ENCODE measurements around the gene CADM4.

Gene CADM4

DNA sequence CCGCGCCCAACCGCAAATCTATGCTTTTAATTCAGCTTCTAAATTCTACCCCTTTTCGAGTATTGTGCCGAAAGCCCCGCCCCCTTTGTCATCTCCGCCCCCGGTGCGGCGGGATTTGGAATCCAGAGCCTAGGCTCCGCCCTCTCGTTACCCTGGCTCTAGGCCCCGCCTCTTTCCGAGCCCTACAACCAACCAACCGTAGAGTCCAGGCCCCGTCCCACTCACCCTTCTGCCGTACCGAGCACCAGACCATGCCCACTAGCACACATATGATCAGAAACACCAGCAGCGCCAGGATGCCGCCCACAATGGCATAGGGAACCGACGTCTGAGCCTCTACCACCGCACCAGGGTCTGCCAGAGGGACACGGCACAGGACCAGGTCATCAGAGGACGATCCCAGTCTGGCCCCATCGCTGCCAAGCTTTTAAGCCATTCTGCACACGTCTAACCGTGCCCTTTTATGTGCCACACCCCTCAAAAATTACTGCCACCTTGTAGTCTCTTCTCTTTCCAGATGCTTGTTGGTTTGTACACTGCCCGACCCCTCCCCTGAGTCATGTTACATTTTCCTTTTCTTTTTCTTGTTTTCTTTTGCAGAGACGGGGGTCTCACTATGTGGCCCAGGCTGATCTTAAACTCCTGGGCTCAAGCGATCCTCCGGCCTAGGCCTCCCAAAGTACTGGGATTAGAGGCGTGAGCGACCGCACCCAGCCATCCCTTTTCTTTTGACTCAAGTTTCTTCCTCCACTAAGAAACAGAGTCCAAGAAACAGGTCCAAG is 15.6 kb downstream of the CADM4 start (continued):
- TF ChIP-seq, protein P1, sequence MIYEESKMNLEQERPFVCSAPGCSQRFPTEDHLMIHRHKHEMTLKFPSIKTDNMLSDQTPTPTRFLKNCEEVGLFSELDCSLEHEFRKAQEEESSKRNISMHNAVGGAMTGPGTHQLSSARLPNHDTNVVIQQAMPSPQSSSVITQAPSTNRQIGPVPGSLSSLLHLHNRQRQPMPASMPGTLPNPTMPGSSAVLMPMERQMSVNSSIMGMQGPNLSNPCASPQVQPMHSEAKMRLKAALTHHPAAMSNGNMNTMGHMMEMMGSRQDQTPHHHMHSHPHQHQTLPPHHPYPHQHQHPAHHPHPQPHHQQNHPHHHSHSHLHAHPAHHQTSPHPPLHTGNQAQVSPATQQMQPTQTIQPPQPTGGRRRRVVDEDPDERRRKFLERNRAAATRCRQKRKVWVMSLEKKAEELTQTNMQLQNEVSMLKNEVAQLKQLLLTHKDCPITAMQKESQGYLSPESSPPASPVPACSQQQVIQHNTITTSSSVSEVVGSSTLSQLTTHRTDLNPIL (CRISPR knock-in tag; IDR thresholded peaks at IDR 0.05; ENCODE audit: low read depth), result no peak
- TF ChIP-seq PPARA (CRISPR knock-in tag; IDR thresholded peaks at IDR 0.05; ENCODE audit: borderline replicate concordance) (no peak), RARB (CRISPR knock-in tag; IDR thresholded peaks at IDR 0.05) (no peak), ZFP3 (CRISPR knock-in tag; IDR thresholded peaks at IDR 0.05) (no peak)

DNA sequence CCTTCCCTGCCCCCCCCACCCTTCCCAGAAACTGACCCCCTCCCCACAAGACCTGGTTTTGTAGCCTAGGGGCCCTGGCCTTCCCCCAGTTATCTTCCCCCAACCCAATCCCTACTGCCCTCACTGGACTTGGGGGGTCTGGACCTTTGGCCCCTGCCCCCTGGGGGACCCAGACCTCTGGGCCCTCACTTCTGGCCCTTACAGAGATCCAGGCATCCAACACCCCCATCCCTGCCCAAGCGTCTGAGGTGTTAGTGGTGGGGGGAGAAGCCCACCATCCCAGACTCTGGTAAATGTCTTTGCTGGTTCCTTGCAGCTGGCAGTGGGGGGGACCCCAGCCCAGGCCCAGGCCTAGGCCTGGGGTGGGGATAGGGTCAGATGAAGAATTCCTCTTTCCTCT is 16.7 kb downstream of the CADM4 start:
- ATAC-seq, result no peak
- TF ChIP-seq CSDC2 (CRISPR knock-in tag; IDR thresholded peaks at IDR 0.05) (no peak), OSR1 (CRISPR knock-in tag; IDR thresholded peaks at IDR 0.05) (no peak)
- TF ChIP-seq, protein P2, sequence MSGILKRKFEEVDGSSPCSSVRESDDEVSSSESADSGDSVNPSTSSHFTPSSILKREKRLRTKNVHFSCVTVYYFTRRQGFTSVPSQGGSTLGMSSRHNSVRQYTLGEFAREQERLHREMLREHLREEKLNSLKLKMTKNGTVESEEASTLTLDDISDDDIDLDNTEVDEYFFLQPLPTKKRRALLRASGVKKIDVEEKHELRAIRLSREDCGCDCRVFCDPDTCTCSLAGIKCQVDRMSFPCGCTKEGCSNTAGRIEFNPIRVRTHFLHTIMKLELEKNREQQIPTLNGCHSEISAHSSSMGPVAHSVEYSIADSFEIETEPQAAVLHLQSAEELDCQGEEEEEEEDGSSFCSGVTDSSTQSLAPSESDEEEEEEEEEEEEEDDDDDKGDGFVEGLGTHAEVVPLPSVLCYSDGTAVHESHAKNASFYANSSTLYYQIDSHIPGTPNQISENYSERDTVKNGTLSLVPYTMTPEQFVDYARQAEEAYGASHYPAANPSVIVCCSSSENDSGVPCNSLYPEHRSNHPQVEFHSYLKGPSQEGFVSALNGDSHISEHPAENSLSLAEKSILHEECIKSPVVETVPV (CRISPR knock-in tag; IDR thresholded peaks at IDR 0.05), result no peak

DNA sequence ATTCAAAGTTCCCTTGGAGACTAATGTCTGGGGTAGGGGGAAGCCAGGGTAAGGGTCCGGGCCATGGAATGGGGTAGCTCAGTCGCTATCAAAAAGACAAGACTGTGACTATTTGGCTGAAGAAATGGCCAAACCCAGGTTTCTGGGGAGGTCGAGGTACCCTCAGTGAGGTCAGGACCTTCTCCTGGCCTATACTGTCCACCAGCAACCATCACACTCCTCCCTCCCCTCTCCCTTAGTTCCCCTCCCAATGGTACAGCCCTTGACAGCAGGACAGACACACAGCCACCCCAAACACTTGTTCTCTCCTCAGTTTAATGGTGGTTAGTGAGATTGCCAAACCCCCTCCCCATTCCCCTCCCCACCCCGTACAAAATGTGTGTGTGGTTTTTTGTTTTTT is 17.6 kb downstream of the CADM4 start:
- TF ChIP-seq ARNTL (CRISPR knock-in tag; IDR thresholded peaks at IDR 0.05; ENCODE audit: borderline replicate concordance, low read depth) (no peak), SNAI2 (CRISPR knock-in tag; IDR thresholded peaks at IDR 0.05) (no peak), ZNF565 (CRISPR knock-in tag; conservative IDR thresholded peaks at IDR 0.05; ENCODE audit: low read depth) (no peak), ZNF8 (CRISPR knock-in tag; IDR thresholded peaks at IDR 0.05) (no peak)
- TF ChIP-seq, protein P2 (CRISPR knock-in tag; IDR thresholded peaks at IDR 0.05), result no peak
- TF ChIP-seq, protein P1 (CRISPR knock-in tag; IDR thresholded peaks at IDR 0.05; ENCODE audit: low read depth), result no peak
- TF ChIP-seq, protein P3, sequence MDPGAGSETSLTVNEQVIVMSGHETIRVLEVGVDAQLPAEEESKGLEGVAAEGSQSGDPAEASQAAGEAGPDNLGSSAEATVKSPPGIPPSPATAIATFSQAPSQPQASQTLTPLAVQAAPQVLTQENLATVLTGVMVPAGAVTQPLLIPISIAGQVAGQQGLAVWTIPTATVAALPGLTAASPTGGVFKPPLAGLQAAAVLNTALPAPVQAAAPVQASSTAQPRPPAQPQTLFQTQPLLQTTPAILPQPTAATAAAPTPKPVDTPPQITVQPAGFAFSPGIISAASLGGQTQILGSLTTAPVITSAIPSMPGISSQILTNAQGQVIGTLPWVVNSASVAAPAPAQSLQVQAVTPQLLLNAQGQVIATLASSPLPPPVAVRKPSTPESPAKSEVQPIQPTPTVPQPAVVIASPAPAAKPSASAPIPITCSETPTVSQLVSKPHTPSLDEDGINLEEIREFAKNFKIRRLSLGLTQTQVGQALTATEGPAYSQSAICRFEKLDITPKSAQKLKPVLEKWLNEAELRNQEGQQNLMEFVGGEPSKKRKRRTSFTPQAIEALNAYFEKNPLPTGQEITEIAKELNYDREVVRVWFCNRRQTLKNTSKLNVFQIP (CRISPR knock-in tag; IDR thresholded peaks at IDR 0.05; ENCODE audit: borderline replicate concordance, low read depth), result no peak
- ATAC-seq, result no peak

DNA sequence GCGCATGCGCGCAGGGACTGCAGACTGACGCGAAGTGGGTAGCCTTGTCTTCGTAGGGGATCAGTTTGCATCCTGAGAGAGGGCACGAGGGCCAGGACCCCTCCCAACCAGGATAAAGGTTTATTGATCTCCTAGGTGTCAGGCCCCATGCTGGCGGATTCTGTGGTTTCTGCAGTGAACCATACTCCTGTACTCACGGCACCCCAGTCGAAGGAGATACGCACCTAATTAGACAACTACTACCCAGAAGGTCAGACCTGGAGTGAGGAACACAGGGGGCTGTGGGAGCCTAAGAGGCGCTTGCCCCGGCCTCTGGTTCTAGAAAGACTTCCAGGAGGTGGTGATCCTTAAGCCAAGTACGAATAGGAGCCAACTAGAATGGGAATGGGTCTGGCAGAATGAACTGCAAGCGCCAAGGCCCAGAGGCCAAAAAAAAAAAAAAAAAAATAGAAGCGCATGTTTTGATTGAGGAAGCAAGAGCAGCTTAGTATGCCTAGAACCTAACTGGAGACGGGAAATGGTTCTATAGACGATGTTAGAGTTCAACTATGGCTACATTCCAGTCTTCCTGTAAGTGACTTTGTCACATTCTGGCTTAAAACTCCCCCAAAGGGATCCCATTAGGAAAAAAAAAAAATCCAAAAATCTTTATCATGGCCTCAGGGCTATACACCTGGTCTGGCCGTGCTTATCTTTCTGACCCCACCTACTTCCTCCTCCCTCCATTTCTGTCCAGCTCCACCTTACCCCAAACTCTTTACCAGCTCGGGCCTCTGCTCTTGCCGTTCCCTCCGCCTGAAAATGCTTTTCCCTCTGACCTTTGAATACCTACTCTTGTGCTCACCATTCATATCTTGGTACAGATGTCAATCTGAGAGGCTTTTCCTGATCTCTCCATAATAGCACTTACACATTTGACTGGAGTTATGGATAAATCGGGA is 19.3 kb downstream of the CADM4 start:
- 0 out of 2 replicates have a peak, but pooled peaks have one; percentile 36 for TF ChIP-seq ZFP3 (CRISPR knock-in tag; IDR thresholded peaks at IDR 0.05)
- TF ChIP-seq, protein P1 (CRISPR knock-in tag; IDR thresholded peaks at IDR 0.05; ENCODE audit: low read depth), result no peak
- TF ChIP-seq, protein P4, sequence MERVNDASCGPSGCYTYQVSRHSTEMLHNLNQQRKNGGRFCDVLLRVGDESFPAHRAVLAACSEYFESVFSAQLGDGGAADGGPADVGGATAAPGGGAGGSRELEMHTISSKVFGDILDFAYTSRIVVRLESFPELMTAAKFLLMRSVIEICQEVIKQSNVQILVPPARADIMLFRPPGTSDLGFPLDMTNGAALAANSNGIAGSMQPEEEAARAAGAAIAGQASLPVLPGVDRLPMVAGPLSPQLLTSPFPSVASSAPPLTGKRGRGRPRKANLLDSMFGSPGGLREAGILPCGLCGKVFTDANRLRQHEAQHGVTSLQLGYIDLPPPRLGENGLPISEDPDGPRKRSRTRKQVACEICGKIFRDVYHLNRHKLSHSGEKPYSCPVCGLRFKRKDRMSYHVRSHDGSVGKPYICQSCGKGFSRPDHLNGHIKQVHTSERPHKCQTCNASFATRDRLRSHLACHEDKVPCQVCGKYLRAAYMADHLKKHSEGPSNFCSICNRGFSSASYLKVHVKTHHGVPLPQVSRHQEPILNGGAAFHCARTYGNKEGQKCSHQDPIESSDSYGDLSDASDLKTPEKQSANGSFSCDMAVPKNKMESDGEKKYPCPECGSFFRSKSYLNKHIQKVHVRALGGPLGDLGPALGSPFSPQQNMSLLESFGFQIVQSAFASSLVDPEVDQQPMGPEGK (CRISPR knock-in tag; IDR thresholded peaks at IDR 0.05; ENCODE audit: borderline replicate concordance), result no peak
- ATAC-seq, result no peak
